Gastrocnemius medialis (tissue), 4 donors: Measurements from ENCODE around the gene KMT2E. TPM values are rescaled to one million over a fixed set of nuclear protein-coding genes. Genes with fewer than 3 reads are reported as not detected.
A peak's percentile ranks its signal among the peaks of the same experiment; 100 is the strongest.

Experiments used
- ATAC-seq, 2 donors: fragments of 150-250 bp; one replicate each; pipeline ENCODE4 v1.9.1; 2016
- DNase-seq, 2 donors: peaks; one replicate each; pipeline ENCODE4 v3.0.0-alpha.2; 2019
- H3K27ac ChIP-seq, 4 donors: fragments of 200-600 bp; sonication (generic); 1 replicate in 1 of 4; 2 replicates in 3 of 4; pipeline ENCODE4 v1.5.1; 2016 to 2018; ENCODE audit warnings: mild to moderate bottlenecking in 2 of 4, moderate library complexity in 1 of 4
- H3K27me3 ChIP-seq, 3 donors: fragments of 200-600 bp; sonication (generic) in 2 of 3; 1 replicate in 1 of 3; 2 replicates in 2 of 3; pipeline versions ENCODE4 v1.5.1 to v1.6.0; 2016 to 2019; ENCODE audit warnings: mild to moderate bottlenecking in 1 of 3, moderate library complexity in 1 of 3
- H3K36me3 ChIP-seq, 2 donors: fragments of 200-600 bp; sonication (generic) in 1 of 2; one replicate each; pipeline ENCODE4 v1.5.1; 2017 to 2018
- H3K4me1 ChIP-seq, 2 donors: fragments of 200-600 bp; sonication (generic) in 1 of 2; one replicate each; pipeline ENCODE4 v1.5.1; 2016 to 2017; ENCODE audit warnings: mild to moderate bottlenecking in 2 of 2
- H3K4me3 ChIP-seq, 4 donors: fragments of 200-600 bp; sonication (generic) in 3 of 4; 1 replicate in 1 of 4; 2 replicates in 3 of 4; pipeline ENCODE4 v1.5.1; 2016 to 2019; ENCODE audit warnings: mild to moderate bottlenecking in 2 of 4
- H3K9me3 ChIP-seq, 3 donors: fragments of 200-600 bp; sonication (generic) in 2 of 3; 1 replicate in 1 of 3; 2 replicates in 2 of 3; pipeline ENCODE4 v1.5.1; 2016 to 2019
- POLR2A ChIP-seq, 2 donors: fragments of 450-650 bp; IDR thresholded peaks; one replicate each; pipeline ENCODE4 v1.6.1; 2017; ENCODE audit warnings: antibody characterized with exemption in 2 of 2, mild to moderate bottlenecking in 2 of 2, moderate library complexity in 2 of 2
- in situ Hi-C, 4 donors: fragments of 200-750 bp; cut with MboI; loops; one replicate each; pipeline versions ENCODE4 v1.15.0 to v1.8.0; 2017; ENCODE audit warnings: low sequenced_read_pairs in 4 of 4
- intact Hi-C: fragments of 100-400 bp; cut with DNase I; formaldehyde crosslinking; loops from one replicate; pipeline ENCODE4 v1.15.1; 2023; ENCODE audit warnings: low total_unique reads
- total RNA-seq, 4 donors: library from RNA; depleted of rRNA; stranded (reverse); fragments of >200 nt; gene quantifications; one replicate each; pipeline versions ENCODE4 v1.1.0 to v1.2.3, GENCODE V29; 2016
- TF ChIP-seq, protein P1 (sequence below), 5 experiments: fragments of 450-650 bp in 3 of 5; fragments of 200-600 bp in 2 of 5; sonication (generic) in 2 of 5; IDR thresholded peaks in 4 of 5; conservative IDR thresholded peaks in 1 of 5; 1 replicate in 4 of 5; 2 replicates in 1 of 5; pipeline ENCODE4 v1.5.1; 2016 to 2019; ENCODE audit warnings: antibody characterized with exemption in 5 of 5, mild to moderate bottlenecking in 3 of 5, moderate library complexity in 3 of 5

Gene KMT2E
- total RNA-seq, 4 donors from 2014 or later, result 29.7 to 72.1 (median 38.0) TPM

DNA sequence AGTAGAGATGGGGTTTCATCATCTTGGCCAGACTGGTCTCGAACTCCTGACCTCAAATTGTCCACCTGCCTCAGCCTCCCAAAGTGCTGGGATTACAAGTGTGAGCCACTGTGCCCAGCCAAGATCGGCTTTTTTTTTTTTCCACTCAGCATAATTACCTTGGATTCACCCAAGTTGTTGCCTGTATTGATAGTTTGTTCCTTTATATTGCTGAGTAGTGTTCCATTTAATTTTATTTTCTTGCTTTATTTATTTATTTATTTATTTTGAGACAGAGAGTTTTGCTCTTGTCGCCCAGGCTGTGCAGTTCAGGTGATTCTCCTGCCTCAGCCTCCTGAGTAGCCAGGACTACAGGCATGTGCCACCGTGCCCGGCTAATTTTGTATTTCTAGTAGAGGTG is 21.3 kb downstream of the KMT2E start:
- in situ Hi-C loops, result loop anchor here in 1 of 4 donors (10.0 kb wide), 1 partner anchor 51 kb away; no protein-coding TSS in a partner anchor
- Histone ChIP-seq H3K4me1 (peaks cover 57 to 66% of the 10 kb centered on the region in 2 donors), H3K9me3 (no peaks in the 10 kb centered on the region), H3K27ac (peak overlapping the region; percentile 36 to 76 (median 66)), H3K4me3 (no peak overlapping the region), H3K27me3 (no peaks in the 10 kb centered on the region), H3K36me3 (no peaks in the 10 kb centered on the region)
- TF ChIP-seq, protein P1, sequence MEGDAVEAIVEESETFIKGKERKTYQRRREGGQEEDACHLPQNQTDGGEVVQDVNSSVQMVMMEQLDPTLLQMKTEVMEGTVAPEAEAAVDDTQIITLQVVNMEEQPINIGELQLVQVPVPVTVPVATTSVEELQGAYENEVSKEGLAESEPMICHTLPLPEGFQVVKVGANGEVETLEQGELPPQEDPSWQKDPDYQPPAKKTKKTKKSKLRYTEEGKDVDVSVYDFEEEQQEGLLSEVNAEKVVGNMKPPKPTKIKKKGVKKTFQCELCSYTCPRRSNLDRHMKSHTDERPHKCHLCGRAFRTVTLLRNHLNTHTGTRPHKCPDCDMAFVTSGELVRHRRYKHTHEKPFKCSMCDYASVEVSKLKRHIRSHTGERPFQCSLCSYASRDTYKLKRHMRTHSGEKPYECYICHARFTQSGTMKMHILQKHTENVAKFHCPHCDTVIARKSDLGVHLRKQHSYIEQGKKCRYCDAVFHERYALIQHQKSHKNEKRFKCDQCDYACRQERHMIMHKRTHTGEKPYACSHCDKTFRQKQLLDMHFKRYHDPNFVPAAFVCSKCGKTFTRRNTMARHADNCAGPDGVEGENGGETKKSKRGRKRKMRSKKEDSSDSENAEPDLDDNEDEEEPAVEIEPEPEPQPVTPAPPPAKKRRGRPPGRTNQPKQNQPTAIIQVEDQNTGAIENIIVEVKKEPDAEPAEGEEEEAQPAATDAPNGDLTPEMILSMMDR (IDR thresholded peaks at IDR 0.05 in 4 of 5, conservative IDR thresholded peaks at IDR 0.05 in 1 of 5), result no peak
- no peak for TF ChIP-seq POLR2A (IDR thresholded peaks at IDR 0.05)
- DNase-seq (no peak), ATAC-seq (no peak)
- intact Hi-C loops, result no loop called here

DNA sequence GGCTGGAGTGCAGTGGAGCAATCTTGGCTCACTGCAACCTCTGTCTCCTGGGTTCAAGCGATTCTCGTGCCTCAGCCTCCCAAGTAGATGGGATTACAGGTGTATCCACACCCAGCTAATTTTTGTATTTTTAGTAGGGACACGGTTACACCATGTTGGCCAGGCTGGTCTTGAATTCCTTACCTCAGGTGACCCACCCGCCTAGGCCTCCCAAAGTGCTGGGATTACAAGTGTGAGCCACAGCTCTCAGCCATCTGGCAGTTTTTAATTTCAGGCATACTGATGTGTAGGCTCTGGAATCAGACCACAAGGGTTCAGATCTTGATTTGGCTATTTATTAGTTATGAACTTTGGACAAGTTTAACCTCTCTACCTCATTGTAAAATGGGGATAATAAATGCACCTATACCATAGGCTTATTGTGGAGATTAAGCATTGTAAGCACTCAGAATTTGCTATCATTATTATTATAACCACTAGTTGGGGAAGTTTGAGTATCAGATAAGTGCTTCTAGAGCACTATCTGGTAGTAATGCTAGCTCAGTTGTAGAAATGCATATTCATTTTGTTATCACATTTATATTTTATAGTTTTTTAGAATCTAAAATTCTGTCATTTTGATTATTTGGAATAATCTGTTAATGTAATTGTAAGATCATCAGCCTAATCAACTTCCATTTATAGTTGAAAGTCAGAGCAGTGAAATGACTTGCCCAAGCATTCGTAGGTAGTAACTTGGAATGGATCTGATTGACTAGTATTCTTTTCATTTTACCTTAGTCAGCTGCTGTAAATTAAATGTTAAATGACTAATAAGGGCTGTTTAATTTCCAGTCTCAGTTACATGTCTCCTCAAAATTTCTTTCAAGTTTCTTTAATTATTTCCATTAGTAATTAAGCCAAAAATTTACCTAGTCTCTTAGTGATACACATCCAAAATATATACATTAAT is 22.5 kb downstream of the KMT2E start:
- peak; percentile 55 to 72 for ATAC-seq
- peak overlapping the region; percentile 36 to 76 (median 66) for H3K27ac ChIP-seq
- in situ Hi-C loops, result loop anchor here in 1 of 4 donors (10.0 kb wide), 1 partner anchor 52 kb away; no protein-coding TSS in a partner anchor

DNA sequence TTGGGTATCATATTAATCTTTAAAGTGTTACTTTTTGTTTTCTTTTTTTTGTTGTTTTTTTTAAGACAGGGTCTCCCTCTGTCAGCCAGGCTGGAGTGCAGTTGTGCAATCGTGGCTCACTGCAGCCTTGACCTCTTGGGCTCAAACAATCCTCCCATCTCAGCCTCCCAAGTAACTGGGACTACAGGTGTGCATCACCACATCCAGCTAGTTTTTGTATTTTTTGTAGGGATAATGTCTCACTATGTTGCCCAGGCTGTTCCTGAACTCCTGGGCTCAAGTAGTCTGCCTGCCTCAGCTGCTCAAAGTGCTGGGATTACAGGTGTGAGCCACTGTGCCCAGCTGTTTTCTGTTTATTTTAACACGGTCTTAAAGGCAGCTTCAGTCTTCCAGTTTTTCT is 23.3 kb downstream of the KMT2E start:
- no peaks in the 10 kb centered on the region for H3K9me3 ChIP-seq
- in situ Hi-C loops, result loop anchor here in 1 of 4 donors (10.0 kb wide), 1 partner anchor 53 kb away; no protein-coding TSS in a partner anchor
- no peaks in the 10 kb centered on the region for H3K27me3 ChIP-seq
- no peak for DNase-seq
- peaks cover 0 to 7% of the 10 kb centered on the region in 2 donors for H3K36me3 ChIP-seq
- intact Hi-C loops, result no loop called here
- H3K27ac ChIP-seq, result peak overlapping the region in 3 of 4 donors; percentile 49 to 76 (median 69)
- no peak overlapping the region for H3K4me3 ChIP-seq
- peaks cover 64 to 72% of the 10 kb centered on the region in 2 donors for H3K4me1 ChIP-seq
- no peak for ATAC-seq
- no peak for TF ChIP-seq POLR2A (IDR thresholded peaks at IDR 0.05)
- TF ChIP-seq, protein P1 (IDR thresholded peaks at IDR 0.05 in 4 of 5, conservative IDR thresholded peaks at IDR 0.05 in 1 of 5), result no peak

More for the DNA sequence above, 22.5 kb downstream of the KMT2E start:
- TF ChIP-seq, protein P1 (IDR thresholded peaks at IDR 0.05 in 4 of 5, conservative IDR thresholded peaks at IDR 0.05 in 1 of 5), result no peak
- TF ChIP-seq POLR2A (IDR thresholded peaks at IDR 0.05), result no peak
- Histone ChIP-seq H3K9me3 (no peaks in the 10 kb centered on the region), H3K27me3 (no peaks in the 10 kb centered on the region), H3K4me3 (no peak overlapping the region), H3K4me1 (peaks cover 64 to 72% of the 10 kb centered on the region in 2 donors), H3K36me3 (no peaks in the 10 kb centered on the region)
- DNase-seq, result peak; percentile 22 to 64
- intact Hi-C loops, result no loop called here

DNA sequence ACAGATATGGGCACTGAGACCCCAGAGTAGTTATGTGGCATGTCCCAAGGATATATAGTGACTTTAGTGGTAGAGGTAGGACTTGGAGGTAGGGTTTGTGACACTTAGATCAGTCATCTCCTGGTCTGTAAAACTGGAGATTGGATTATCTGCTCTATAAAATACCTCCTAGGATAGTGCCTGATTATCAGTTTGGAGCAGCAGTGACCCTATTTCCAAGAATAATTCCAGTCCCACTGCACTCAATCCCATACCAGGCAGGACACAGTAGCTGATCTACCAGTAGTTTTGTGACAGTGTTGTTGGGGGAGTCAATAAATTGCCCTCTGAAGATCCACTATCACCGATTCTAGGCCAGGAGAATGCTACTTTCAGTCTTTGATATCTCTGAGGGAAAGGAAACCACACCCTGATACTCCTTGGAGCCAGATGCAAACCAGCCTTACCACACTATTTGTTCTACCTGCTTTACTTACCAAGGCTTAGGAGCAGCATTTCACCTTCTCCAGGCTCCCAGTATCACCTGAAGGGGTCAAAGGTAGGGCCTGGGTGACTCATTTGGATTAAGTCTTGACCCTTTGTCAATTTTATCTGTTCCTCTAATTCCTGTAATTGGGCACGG is 30.6 kb downstream of the KMT2E start:
- intact Hi-C loops, result loop anchor here (1.0 kb wide), 1 partner anchor 24 kb away; no protein-coding TSS in a partner anchor
- DNase-seq (no peak), ATAC-seq (no peak)
- Histone ChIP-seq H3K27me3 (no peaks in the 10 kb centered on the region), H3K36me3 (peaks cover 0 to 54% of the 10 kb centered on the region in 2 donors), H3K4me1 (peaks cover 49 to 57% of the 10 kb centered on the region in 2 donors), H3K27ac (no peak overlapping the region), H3K4me3 (no peak overlapping the region), H3K9me3 (no peaks in the 10 kb centered on the region)
- TF ChIP-seq, protein P1 (IDR thresholded peaks at IDR 0.05 in 4 of 5, conservative IDR thresholded peaks at IDR 0.05 in 1 of 5), result no peak
- in situ Hi-C loops, result loop anchor here in 1 of 4 donors (5.0 kb wide), 1 partner anchor 62 kb away; no protein-coding TSS in a partner anchor
